ENCODE data around the gene RELN. TPM values are rescaled to one million over a fixed set of nuclear protein-coding genes. Genes with fewer than 3 reads are reported as not detected.
A peak's percentile ranks its signal among the peaks of the same experiment; 100 is the strongest.

Gene RELN
- total and polyA plus RNA-seq, 2 donors (not counting 1 experiment from before 2014, with no cell fraction given), result 0.33 to 31.8 TPM

- Histone ChIP-seq H3K9ac (ENCODE audit: insufficient read depth, low read length) (no peak overlapping the region), H3K4me3 (replicated peaks in 1 of 4; ENCODE audit: control extremely low read depth in 1 of 4, insufficient read depth in 1 of 4, low read depth in 3 of 4, low read length in 4 of 4) (no peak overlapping the region), H3K9me3 (ENCODE audit: control insufficient read depth, insufficient read depth, low read depth, low read length) (no peaks in the 10 kb centered on the region), H3K36me3 (ENCODE audit: control insufficient read depth, insufficient read depth, low read length) (no peaks in the 10 kb centered on the region), H2AFZ (ENCODE audit: low read length) (no peak overlapping the region), H4K20me1 (ENCODE audit: control insufficient read depth, extremely low read depth, insufficient read depth, low read length) (no peaks in the 10 kb centered on the region), H3K4me1 (ENCODE audit: control insufficient read depth, extremely low read depth, insufficient read depth, low read length) (no peaks in the 10 kb centered on the region), H3K79me2 (ENCODE audit: control insufficient read depth, insufficient read depth, low read length) (no peaks in the 10 kb centered on the region), H3K4me2 (ENCODE audit: extremely low read depth, insufficient read depth, low read length) (no peak overlapping the region), H3K27me3 (ENCODE audit: control insufficient read depth, insufficient read depth, low read length) (no peaks in the 10 kb centered on the region), H3K27ac (ENCODE audit: insufficient read depth, low read length) (no peak overlapping the region)
- no peak for TF ChIP-seq CTCF (conservative IDR thresholded peaks at IDR 0.05 in 1 of 2, IDR thresholded peaks at IDR 0.05 in 1 of 2; ENCODE audit: low read depth in 1 of 2, low read length in 2 of 2)
- TF ChIP-seq EZH2 (IDR thresholded peaks at IDR 0.05; ENCODE audit: low read length, missing control alignments), result no peak
- no peak for DNase-seq (ENCODE audit: low read depth in 2 of 2)
Measured at GRCh38 chr7:103541947-103542346, 447.5 kb downstream of the RELN start.

GRCh38 chr7:103541026-103541425 lies 448.4 kb downstream of the RELN start:
- no peak overlapping the region for H3K9ac ChIP-seq (ENCODE audit: insufficient read depth, low read length)
- no peak overlapping the region for H3K27ac ChIP-seq (ENCODE audit: insufficient read depth, low read length)
- H3K36me3 ChIP-seq (ENCODE audit: control insufficient read depth, insufficient read depth, low read length), result no peaks in the 10 kb centered on the region
- H4K20me1 ChIP-seq (ENCODE audit: control insufficient read depth, extremely low read depth, insufficient read depth, low read length), result no peaks in the 10 kb centered on the region
- no peak overlapping the region for H3K4me3 ChIP-seq (replicated peaks in 1 of 4; ENCODE audit: control extremely low read depth in 1 of 4, insufficient read depth in 1 of 4, low read depth in 3 of 4, low read length in 4 of 4)
- H3K4me1 ChIP-seq (ENCODE audit: control insufficient read depth, extremely low read depth, insufficient read depth, low read length), result no peaks in the 10 kb centered on the region
- H2AFZ ChIP-seq (ENCODE audit: low read length), result no peak overlapping the region
- peak in 1 of 2 donors; percentile 6 for DNase-seq (ENCODE audit: low read depth in 2 of 2)
- no peak for TF ChIP-seq CTCF (conservative IDR thresholded peaks at IDR 0.05 in 1 of 2, IDR thresholded peaks at IDR 0.05 in 1 of 2; ENCODE audit: low read depth in 1 of 2, low read length in 2 of 2)
- TF ChIP-seq EZH2 (IDR thresholded peaks at IDR 0.05; ENCODE audit: low read length, missing control alignments), result no peak
- no peaks in the 10 kb centered on the region for H3K9me3 ChIP-seq (ENCODE audit: control insufficient read depth, insufficient read depth, low read depth, low read length)
- H3K79me2 ChIP-seq (ENCODE audit: control insufficient read depth, insufficient read depth, low read length), result no peaks in the 10 kb centered on the region
- no peaks in the 10 kb centered on the region for H3K27me3 ChIP-seq (ENCODE audit: control insufficient read depth, insufficient read depth, low read length)
- H3K4me2 ChIP-seq (ENCODE audit: extremely low read depth, insufficient read depth, low read length), result no peak overlapping the region

GRCh38 chr7:103540338-103540737 lies 449.1 kb downstream of the RELN start:
- Histone ChIP-seq H3K4me2 (ENCODE audit: extremely low read depth, insufficient read depth, low read length) (no peak overlapping the region), H3K9ac (ENCODE audit: insufficient read depth, low read length) (no peak overlapping the region), H3K27me3 (ENCODE audit: control insufficient read depth, insufficient read depth, low read length) (no peaks in the 10 kb centered on the region), H3K79me2 (ENCODE audit: control insufficient read depth, insufficient read depth, low read length) (no peaks in the 10 kb centered on the region), H3K4me3 (replicated peaks in 1 of 4; ENCODE audit: control extremely low read depth in 1 of 4, insufficient read depth in 1 of 4, low read depth in 3 of 4, low read length in 4 of 4) (no peak overlapping the region), H2AFZ (ENCODE audit: low read length) (no peak overlapping the region), H3K36me3 (ENCODE audit: control insufficient read depth, insufficient read depth, low read length) (no peaks in the 10 kb centered on the region), H3K27ac (ENCODE audit: insufficient read depth, low read length) (no peak overlapping the region), H4K20me1 (ENCODE audit: control insufficient read depth, extremely low read depth, insufficient read depth, low read length) (no peaks in the 10 kb centered on the region), H3K4me1 (ENCODE audit: control insufficient read depth, extremely low read depth, insufficient read depth, low read length) (no peaks in the 10 kb centered on the region), H3K9me3 (ENCODE audit: control insufficient read depth, insufficient read depth, low read depth, low read length) (no peaks in the 10 kb centered on the region)
- no peak for DNase-seq (ENCODE audit: low read depth in 2 of 2)
- no peak for TF ChIP-seq EZH2 (IDR thresholded peaks at IDR 0.05; ENCODE audit: low read length, missing control alignments)

Measured in fibroblast of lung (primary cell).